Measurements from ENCODE around the gene MXD1.
"Not testable (repeated sequence)": the region's sequence is repeated elsewhere in the genome, so short reads cannot be mapped to it uniquely, and the experiment has no call there.

Gene MXD1, protein sequence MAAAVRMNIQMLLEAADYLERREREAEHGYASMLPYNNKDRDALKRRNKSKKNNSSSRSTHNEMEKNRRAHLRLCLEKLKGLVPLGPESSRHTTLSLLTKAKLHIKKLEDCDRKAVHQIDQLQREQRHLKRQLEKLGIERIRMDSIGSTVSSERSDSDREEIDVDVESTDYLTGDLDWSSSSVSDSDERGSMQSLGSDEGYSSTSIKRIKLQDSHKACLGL

DNA sequence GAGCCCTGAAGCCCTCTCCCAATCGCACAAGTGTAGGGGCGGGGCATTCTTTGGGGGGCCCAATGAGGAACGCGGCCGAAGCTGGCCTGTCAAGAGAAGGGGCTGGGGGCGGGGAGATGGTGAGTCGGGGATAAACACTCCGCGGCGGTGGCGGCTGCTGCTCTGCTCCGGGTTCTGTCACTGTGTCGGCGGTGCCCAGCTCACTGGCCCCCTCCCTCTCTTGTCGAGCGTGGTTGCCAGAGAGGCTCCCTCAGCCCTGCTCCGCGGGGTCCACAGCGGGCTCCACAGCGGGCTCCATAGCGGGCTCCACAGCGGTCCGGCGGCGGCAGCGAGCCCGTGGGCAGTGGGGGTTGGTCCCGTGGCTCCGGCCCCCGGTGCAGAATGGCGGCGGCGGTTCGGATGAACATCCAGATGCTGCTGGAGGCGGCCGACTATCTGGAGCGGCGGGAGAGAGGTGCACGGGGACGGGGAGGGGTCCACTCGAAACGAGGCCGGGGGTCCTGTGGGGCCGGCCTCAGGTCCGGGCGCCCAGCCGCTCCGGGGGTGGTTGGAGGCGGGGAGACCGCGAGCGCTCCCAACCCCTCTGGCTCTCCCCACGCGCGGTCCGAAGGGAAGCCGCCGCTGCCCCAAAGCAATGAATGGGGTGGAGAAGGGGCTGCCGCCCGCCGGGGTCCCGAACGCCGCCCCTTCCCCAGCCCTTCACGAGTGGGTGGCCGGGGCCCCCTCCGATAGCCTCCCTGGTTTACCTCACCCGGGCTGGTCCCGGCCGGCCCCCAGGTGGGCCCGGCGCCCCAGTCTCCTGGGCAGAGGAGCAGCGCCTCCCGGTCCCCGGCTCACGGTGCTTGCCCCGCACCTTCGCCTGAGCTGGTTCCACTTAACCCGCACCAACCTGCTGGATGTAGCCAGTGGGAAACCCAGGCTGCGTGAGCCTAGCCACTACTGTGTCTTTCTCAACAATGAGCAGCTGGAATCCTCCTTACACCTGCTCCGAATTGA is at the start of gene MXD1:
Gene MXD1, plus strand, starts transcription at position 160 of the 996 bp plus-strand sequence. Its CDS starts 222 bp downstream, at position 382.
- no peak for ATAC-seq

DNA sequence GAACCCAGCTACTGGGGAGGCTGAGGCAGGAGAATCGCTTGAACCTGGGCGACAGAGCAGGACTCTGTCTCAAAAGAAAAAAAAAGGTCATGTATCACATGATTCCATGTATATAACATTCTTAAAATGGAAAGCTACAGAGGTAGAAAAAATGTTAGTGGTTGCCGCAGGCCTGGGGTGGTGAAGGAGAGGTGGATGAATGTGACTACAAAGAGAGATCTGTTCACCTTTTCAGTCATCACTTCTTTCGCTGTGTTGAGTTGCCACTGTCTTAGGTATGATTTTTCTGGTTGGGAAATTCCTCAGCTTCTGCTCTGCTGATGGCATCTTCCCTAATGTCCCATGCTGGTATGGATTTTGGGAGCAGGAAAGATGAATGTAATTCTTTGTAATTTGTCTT is 26.5 kb upstream of the MXD1 start:
- ATAC-seq, result no peak

DNA sequence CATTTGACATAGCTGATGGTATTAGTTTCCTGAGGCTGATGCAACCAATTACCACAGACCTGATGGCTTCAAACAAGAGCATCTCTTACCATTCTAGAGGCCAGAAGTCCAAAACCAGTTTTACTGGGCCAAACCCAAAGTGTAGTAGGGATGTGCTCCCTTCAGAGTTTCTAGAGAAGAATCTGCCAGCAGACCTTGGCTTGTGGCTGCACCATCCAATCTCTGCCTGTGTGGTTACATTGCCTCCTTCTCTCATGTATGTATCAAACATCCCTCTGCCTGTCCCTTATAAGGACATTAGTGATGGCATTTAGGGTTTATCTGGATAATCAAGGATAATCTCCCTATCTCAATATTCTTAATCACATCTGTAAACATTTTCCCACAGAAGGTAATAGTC is 25.6 kb upstream of the MXD1 start:
- ATAC-seq, result no peak

DNA sequence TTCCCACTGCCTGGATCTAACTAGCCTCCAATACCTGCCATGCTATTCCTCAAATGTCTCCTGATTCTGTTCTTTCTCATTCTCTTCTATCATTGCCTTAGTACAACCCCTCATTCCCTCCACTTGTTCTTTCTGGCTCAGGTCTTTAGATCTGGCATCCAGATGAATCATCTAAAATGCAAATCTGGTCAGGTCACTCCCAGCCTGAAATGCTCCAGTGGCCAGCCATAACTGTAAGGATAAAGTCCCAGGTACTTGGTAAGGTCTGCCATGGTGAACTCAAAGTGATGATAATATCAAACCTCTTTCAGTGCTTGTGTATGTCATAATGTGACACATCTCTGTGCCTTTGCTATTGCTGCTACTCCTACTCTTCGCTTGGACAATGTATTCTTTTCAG is 24.0 kb upstream of the MXD1 start:
- ATAC-seq, result no peak

DNA sequence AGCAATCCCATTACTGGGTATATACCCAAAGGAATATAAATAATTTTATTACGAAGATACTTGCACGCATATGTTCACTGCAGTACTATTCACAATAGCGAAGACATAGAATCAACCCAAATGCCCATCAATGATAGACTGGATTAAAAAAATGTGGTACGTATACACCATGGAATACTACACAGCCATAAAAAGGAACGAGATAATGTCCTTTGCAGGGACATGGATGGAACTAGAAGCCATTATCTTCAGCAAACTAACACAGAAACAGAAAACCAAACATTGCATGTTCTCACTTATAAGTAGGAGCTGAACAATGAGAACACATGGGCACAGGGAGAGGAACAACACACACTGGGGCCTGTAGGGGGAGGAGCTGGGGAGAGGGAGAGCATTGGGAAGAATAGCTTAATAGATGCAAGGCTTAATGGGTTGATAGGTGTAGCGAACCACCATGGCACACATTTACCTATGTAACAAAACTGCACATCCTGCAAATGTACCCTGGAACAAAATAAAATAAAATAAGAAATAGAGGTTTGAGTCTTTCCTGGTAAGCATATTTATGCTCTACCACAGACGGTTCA is 22.0 kb upstream of the MXD1 start:
- not testable (repeated sequence) for ATAC-seq

DNA sequence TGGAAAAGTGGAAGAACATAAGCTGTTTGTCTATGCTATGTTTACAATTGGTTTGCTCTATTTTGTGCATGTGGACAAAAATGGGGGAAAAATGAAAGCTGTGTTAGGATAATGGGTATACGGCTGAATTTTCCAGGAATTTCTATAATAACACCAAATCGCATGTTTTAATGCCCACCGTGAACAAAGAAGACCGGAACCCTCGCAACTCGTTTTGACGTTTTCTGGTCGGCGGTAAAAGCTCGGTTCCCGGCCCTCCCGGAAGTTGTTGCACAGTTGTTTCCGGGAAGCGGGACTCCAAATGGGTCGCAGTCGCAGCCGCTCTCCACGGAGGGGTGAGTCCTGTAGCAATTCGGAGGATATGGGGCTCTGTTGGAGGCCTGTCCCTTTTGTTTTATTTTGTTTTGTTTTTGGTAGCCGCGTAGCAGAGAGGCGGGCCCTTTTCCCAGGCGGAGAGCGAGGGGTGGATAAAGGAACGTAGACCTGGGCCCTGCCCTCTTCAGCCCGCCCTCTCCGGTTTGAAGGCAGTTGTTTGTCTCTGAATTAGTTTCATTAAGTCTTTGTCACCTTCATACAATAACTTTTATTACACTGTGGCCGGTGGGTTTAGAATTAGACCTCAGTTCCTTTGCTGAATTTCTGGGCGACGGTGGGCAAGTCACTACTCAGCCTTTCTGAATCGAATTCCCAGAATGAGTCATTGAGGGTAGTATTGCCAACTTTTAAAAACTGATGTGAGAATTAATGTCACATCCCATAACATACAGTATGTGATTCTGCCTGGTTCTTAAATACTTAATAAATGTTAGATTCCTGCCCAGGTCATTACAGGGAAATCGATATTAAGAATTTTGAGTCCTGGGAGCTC is 21.0 kb upstream of the MXD1 start, which contains the start of gene SNRNP27:
Gene SNRNP27, plus strand, starts transcription at position 273 of the 868 bp plus-strand sequence. Its CDS starts 29 bp downstream, at position 302.
- ATAC-seq, result peak; percentile 82 to 89

DNA sequence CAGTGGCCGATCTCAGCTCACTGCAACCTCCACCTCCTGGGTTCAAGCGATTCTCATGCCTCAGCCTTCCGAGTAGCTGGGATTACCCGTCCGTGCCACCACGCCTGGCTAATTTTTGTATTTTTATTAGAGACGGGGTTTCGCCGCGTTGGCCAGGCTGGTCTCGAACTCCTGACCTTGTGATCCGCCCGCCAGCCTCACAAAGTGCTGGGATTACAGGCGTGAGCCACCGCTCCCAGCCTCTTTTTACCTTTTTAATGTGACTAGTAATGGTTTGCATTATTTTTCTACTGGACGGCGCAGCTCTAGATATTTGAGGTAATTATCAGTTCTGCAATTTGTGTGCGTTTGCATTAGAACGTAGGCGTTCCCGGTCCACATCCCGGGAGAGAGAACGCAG is 20.2 kb upstream of the MXD1 start:
- not testable (repeated sequence) for ATAC-seq

DNA sequence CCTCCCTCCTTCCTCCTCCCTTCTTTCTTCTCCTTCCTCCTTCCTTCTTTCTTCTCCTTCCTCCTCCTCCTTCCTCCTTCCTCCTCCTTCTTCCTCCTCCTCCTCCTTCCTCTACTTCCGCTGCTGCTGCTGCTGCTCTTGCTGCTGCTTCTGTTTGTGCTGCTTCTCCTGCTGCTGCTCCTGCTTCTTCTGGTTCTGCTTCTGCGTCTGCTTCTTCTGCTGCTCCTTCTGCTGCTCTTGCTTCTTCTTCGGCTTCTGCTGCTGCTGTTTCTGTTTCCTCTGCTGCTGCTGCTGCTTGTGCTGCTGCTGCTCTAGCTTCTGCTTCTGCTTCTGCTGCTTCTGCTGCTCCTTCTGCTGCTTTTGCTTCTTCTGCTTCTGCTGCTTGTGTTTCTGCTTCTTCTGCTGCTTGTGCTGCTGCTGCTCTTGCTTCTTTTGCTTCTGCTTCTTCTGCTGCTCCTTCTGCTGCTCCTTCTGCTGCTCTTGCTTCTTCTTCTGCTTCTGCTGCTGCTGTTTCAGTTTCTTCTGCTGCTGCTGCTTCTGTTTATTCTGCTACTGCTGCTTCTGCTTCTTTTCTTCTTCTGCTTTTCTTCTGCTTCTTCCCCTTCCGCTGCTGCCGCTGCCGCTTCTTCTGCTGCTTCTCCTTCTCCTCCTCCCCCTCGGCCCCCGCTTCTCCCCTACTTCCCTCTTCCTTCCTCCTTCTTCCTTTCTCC is 12.5 kb upstream of the MXD1 start:
- ATAC-seq, result peak; percentile 17 to 25

DNA sequence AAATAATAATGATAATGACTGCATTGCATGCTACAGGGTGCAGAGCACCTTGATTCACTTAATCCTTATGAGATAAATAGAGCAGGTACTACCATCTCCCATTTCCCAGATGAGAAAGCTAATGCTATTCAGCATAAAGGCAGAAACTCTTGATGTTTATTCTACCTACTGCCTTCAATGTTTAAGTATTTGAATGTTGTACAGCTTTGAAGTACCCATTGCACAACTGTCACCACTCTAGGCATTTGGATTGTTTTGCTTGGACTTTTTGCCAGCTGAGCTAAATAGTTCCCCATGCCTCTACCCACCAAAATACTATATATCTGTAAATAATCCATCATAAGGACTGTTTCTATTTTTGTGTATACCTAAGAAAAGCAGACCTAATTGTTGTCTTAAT is 7.7 kb upstream of the MXD1 start:
- no peak for ATAC-seq

DNA sequence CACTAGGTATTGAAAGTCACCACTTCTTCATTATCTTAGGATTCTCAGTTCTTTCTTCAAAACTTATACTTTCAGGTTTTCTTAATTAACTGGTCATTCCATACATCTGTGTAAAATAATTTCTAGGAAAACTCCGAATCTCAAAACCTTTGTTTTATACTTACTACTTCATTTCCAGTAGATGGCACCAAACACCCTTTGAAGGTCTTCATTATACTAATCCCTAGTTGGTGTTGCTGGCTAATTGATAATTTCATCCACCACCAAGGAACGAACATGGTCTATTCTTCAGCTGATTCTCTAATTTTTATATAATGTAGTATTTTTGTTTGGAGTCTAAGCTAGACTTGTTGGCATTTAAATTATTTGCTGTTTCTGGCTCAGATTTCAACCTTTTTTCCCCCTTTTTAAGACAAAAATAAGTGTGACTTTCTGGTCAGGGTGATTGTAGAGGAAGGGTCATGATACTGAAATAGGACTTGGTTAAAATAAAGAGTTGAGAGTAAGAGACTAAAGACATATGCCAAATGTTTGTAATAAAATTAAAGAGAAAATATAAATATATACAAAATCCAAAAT is 2.8 kb upstream of the MXD1 start:
- no peak for ATAC-seq

DNA sequence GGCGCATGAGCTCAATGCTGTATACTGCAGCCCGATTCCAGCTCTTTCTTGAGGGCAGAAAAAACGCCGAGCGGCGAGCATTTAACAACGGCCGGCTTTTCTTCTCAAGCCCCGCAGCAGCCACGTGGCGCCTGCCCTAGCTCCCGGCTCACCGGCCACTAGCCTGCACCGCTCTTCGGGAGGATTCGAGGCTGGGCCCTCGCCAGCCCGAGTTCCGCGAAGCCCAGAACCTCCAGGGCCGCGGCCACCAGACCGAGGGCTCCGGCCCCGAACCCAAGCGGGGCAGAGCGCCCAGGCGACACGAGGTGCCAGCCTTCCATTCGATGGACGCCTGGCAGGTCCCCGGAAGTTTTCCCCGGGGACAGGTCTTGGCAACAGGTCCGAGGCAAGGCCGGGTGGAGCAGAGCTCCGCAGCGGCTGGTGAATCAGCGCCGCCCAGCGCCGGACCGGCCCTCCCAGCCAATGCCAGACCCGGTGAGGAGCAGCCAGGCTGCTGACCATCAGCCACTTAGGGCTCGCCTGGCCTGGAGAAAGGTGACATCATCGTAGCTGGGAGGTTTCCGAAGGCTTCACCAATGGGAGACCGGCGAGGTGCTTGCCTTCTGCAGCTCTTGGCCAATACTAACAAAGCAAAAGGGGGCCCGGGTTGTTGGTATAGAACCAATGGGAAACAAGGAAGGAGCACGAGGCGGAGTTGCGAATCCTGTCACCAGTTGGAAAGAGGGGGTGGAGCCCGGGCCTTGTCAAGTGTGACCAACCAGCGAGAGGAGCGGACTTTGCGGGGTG is 552 bp upstream of the MXD1 start:
- ATAC-seq, result peak; percentile 92 to 93

DNA sequence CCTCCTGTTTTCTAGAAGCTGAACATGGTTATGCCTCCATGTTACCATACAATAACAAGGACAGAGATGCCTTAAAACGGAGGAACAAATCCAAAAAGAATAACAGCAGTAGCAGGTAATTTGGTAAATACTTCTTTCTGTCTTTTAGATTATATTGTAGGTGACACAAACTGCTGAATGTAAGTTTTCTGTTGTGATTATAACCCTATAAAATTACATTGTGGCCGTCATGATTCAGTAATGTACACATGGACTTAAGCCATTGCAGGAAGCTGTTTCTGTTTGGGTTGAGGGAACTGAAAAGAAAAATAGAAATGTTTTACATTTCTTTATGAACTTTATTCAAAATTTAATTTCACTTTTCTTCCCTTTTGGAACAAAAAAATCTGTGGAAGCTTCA is 1.2 kb downstream of the MXD1 start:
- no peak for ATAC-seq

DNA sequence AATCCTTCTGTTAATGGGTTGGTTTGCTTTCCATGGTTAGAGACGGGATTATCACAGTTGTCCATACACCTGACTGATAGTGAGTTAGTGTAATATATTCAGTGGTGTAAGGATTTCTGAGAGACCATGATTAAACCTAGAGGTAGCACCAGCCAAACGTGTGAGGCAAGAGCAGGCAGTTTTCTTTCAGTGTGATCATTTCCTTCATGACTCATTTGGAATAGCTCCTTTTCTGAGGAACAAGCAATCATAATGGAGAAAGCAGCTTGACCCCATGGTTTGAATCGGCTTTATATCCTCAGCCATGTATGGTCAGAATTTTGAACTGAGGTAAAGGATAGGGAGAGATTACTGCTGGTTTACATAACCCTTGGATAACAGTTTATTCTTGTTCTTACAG is 2.9 kb downstream of the MXD1 start:
- no peak for ATAC-seq

DNA sequence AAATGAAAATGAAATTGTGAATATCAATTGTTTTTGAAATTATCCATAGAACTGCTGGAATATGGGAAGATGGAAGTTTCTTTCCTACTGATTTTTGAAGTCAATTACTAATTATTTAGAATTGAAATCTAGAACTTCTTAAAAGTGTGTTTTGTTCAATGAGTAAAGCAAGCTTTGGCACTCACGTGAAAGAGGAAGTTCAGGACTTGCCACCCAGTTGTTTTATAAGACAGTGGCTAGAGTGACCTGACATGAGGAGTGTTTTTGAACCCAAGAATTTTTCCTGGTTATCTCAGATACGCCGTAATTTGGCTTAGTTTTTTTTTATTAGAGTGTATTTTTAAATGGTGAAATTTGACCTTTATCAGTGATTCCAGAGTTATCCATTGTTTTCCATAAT is 3.5 kb downstream of the MXD1 start:
- no peak for ATAC-seq

DNA sequence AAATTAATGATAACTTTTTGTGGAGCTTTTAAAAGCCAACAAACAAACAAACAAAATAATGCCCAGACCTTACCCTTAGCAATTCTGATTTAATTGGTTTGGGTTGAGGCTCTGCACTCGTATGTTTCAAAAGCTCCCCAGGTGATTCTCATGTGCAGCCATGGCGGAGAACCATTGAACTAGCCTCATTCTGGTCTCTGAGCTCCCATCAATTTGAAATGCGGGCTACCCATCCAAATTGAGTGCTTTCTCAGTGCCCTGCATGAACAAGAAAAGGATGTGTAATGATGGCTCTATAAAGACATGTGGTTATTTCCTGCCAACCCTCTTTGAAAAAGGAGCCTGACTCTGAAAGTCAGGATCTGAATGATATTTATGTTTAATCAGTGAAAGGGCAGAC is 8.2 kb downstream of the MXD1 start:
- ATAC-seq, result no peak

DNA sequence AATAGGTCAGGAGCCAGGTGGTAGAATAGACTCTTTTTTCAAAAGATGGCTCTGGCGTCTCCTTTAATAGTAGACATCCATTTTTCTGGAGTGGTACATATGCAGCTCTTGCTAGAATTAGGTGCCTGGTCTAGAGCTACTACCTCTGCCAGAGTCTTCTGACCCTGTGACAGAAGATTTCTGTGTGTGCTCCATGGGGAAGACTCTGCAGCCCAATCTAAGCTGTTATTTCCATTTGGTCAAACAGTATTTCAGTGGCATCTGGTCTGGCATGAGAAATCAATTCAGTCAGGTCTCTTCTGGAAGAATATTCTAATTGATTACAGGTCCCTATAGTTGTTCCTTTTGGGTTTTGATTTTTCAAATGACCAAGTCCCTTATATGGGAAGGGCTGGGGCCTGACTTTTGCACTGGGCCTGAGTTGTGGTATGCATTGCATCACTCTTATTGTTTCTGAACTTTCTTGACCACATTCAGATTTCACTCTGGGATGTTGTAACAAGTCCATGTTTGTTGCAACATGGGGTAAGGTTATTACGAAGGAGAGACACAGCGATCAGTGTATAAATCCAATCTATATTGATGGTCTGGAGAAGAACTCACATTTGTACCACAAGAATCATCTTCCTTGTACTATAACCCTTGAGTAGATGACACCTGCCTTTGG is 12.1 kb downstream of the MXD1 start:
- ATAC-seq, result no peak

DNA sequence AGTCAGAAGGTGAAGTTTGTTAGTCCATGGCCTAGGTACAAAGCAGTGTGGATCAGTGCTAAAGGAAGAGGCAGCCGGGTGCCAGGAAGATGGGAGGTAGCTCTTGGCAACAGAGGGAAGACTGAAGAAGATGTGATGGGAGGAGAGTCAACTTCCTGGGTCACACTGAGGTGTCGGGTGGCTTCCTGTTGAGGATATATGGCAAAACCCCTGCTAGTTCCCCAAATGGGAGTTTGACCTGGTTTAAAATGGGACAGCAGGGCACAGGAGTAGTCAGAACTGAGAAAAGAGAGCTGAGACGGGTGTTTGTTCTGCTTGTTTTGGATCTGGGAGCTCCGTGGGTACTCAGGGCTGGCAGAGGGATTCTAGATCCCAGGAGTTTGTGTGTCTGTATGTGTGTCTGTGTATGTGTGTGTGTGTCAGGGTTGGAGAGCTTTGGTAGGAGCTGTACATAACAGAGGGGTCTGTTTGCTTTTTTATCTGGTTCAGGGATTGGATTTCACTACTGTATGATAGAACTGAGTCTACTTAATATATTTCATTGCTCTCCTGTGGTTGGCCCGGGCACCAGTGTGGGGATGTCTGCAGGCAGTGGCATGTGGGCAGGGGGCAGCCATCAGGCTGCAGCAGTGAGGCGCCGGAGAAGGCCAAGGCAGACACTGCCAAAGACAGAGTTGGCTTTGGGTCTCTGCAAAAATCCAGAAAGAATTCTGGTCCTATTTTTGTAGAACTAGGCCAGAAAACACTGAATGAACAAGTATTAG is 17.1 kb downstream of the MXD1 start:
- no peak for ATAC-seq

DNA sequence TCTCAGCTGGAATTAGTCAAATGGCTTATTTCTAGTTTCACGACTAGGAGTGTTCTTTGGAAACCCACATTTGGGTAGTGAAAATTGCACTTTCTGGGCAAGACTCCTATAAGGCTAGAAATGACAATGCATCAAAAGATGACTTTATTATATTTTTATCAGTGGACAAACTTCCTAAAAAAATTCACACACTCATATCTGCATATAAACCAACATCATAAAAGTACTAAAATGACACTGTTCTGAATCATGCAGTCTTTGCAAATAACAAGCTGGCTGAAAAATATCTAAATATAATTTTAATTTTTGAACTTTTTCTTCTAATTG is 17.6 kb downstream of the MXD1 start:
- ATAC-seq, result no peak

DNA sequence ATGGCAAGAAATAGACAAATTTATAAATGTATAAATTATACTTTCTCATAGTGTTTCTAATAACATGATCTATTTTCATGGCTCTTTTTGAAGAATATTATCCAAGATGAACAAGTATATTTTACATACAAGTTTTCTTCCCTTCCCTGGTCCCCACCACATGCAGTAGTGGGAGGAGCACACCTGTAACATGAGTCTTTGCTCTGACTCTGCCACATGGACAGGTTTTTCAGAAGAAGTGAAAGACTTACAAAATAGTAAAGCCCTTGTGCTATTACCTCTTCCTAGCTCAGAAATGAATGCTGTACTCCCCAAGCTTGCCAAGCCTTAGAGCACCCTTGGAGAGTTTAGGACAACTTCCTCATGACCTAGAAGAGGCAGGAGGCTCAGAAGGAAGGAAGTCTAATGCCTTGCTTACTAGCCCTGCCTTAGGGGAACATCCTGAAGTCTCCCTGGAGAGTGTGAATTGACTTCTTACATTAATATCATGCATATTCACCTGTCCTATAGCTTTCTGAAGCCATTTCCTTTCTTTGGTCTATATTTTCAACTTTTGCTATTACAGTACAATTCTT is 18.4 kb downstream of the MXD1 start:
- no peak for ATAC-seq
